AG04449 (cell line): ENCODE measurements around the gene NAIF1.
"Not testable (repeated sequence)": the region's sequence is repeated elsewhere in the genome, so short reads cannot be mapped to it uniquely, and the experiment has no call there.

Source experiments
- CTCF ChIA-PET: fragments of 350-600 bp; formaldehyde crosslinking; extraction: SDS; loops from one replicate; lab custom pipeline; 2021; ENCODE audit warnings: antibody characterized with exemption; lab: Yijun Ruan, JAX
- POLR2A ChIA-PET: fragments of 400-600, 350-600 bp; formaldehyde crosslinking; extraction: SDS; loops from one replicate; lab custom pipeline; 2020; ENCODE audit warnings: antibody characterized with exemption, inconsistent platforms; lab: Yijun Ruan, JAX
- DNase-seq: peaks from one replicate; pipeline ENCODE4 v3.0.0-alpha.2; 2010; ENCODE audit warnings: low read depth, low spot score
- H3K4me3 ChIP-seq: 2 replicates; pipeline ENCODE4 v1.5.1; 2011; ENCODE audit warnings: low read depth, mild to moderate bottlenecking, control low read depth, low read length
- CTCF ChIP-seq: IDR thresholded peaks from one replicate; pipeline ENCODE4 v1.5.1; 2011; ENCODE audit warnings: mild to moderate bottlenecking, moderate library complexity, low read length, control low read depth, inconsistent platforms; ENCODE audit not compliant: insufficient read depth; ENCODE audit errors: missing control alignments

Gene NAIF1

DNA sequence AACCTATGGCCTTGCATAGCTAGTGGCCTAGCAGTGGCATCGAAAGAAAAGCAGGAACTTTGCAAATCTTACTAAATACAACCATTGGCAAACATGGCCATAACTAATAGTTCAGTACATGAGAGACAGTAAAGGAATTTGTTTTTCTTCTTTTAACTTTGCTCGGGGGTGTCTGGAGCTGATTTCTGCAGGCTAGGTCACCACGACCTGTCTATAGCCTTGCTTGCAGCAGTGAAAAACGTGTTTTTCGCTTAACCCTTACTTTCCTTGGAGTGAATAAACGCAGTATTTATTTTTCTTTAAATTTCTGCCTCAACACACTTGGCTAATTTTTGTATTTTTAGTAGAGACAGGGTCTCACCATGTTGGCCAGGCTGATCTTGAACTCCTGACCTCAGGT, 19.9 kb downstream of the NAIF1 start:
- no peak overlapping the region for H3K4me3 ChIP-seq
- TF ChIP-seq CTCF = no peak
- ChIA-PET POLR2A (no interaction called here), CTCF (interaction anchor here (1.0 to 6.2 kb wide), 6 partner anchors 12 to 105 kb away, joined by 3 to 47 read pairs (median 4); no protein-coding TSS in a partner anchor)
- DNase-seq = no peak

DNA sequence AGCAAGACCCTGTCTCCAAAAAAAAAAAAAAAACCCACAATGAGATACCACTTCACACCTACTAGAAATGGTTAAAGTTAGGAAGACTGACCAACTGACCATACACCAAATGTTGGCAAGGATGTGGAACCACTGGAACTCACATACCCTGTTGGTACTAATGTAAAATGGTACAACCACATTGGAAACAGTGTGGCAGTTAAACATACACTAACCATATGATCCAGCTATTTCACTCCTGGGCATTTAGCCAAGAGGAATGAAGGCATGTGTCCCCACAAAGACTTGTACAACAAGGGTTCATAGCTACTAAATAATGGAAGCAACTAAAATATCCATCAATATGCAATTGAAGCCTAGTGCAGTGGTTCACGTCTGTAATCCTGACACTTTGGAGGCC, 21.3 kb downstream of the NAIF1 start:
- POLR2A ChIA-PET = no interaction called here
- H3K4me3 ChIP-seq = no peak overlapping the region
- TF ChIP-seq CTCF = no peak
- CTCF ChIA-PET = interaction anchor here (1.4 to 6.2 kb wide), 3 partner anchors 11 to 52 kb away, joined by 3 to 47 read pairs (median 4); no protein-coding TSS in a partner anchor
- no peak for DNase-seq

GRCh38 chr9:128045409-128045808, 21.7 kb downstream of the NAIF1 start:
- CTCF ChIA-PET = interaction anchor here (1.4 to 6.2 kb wide), 2 partner anchors 11 to 52 kb away, joined by 3 to 47 read pairs; no protein-coding TSS in a partner anchor
- H3K4me3 ChIP-seq, POLR2A ChIA-PET, DNase-seq: not testable (repeated sequence)

GRCh38 chr9:128043467-128043868, 23.7 kb downstream of the NAIF1 start:
- TF ChIP-seq CTCF = no peak
- no peak for DNase-seq
- POLR2A ChIA-PET = interaction anchor here (0.6 kb wide), 1 partner anchor 28 kb away, joined by 3 read pairs; no protein-coding TSS in a partner anchor
- CTCF ChIA-PET = interaction anchor here (2.3 to 6.2 kb wide), 2 partner anchors 9 to 101 kb away, joined by 7 to 47 read pairs; no protein-coding TSS in a partner anchor
- no peak overlapping the region for H3K4me3 ChIP-seq

GRCh38 chr9:128042043-128042442, 25.1 kb downstream of the NAIF1 start:
- ChIA-PET POLR2A (no interaction called here), CTCF (interaction anchor here (2.3 to 6.2 kb wide), 2 partner anchors 7 to 99 kb away, joined by 7 to 47 read pairs; no protein-coding TSS in a partner anchor)
- no peak for DNase-seq
- H3K4me3 ChIP-seq = no peak overlapping the region
- TF ChIP-seq CTCF = no peak

- CTCF ChIA-PET = interaction anchor here (1.5 kb wide), 1 partner anchor 10 kb away, joined by 4 read pairs; no protein-coding TSS in a partner anchor
- POLR2A ChIA-PET, H3K4me3 ChIP-seq, DNase-seq: not testable (repeated sequence)
Measured at GRCh38 chr9:128040783-128041182, 26.3 kb downstream of the NAIF1 start.

GRCh38 chr9:128036522-128036921, 30.6 kb downstream of the NAIF1 start:
- POLR2A ChIA-PET, DNase-seq, H3K4me3 ChIP-seq: not testable (repeated sequence)
- CTCF ChIA-PET = interaction anchor here (0.6 to 7.4 kb wide), 6 partner anchors 9 to 93 kb away, joined by 3 to 173 read pairs (median 11); no protein-coding TSS in a partner anchor
